Neural progenitor cell (in vitro differentiated cells): ENCODE data around the gene CFAP54. TPM values are rescaled to one million over a fixed set of nuclear protein-coding genes. Genes with fewer than 3 reads are reported as not detected.
A peak's percentile ranks its signal among the peaks of the same experiment; 100 is the strongest.

Experiments
- DNase-seq: peaks from one replicate; pipeline ENCODE4 v3.0.0-alpha.2; 2016; ENCODE audit warnings: low spot score
- H2AFZ ChIP-seq: fragments of 200-600 bp; sonication (generic); replicated peaks from 2 replicates; pipeline ENCODE4 v1.6.1; 2016; ENCODE audit warnings: antibody characterized with exemption
- H3F3A ChIP-seq: fragments of 200-600 bp; sonication (generic); 2 replicates; pipeline ENCODE4 v1.6.1; 2016; ENCODE audit warnings: antibody characterized with exemption, low read depth
- H3K27ac ChIP-seq: fragments of 200-600 bp; sonication (generic); 2 replicates; pipeline ENCODE4 v1.5.1; 2016; ENCODE audit warnings: mild to moderate bottlenecking
- H3K27me3 ChIP-seq: fragments of 200-600 bp; sonication (generic); 2 replicates; pipeline ENCODE4 v1.6.1; 2016; ENCODE audit warnings: mild to moderate bottlenecking, moderate library complexity
- H3K36me3 ChIP-seq: fragments of 200-600 bp; sonication (generic); 2 replicates; pipeline ENCODE4 v1.5.1; 2016
- H3K4me1 ChIP-seq: fragments of 200-600 bp; sonication (generic); 2 replicates; pipeline ENCODE4 v1.6.1; 2016; ENCODE audit warnings: mixed run types
- H3K4me2 ChIP-seq: fragments of 200-600 bp; sonication (generic); 2 replicates; pipeline ENCODE4 v1.6.1; 2016
- H3K4me3 ChIP-seq: fragments of 200-600 bp; sonication (generic); 2 replicates; pipeline ENCODE4 v1.5.1; 2016
- H3K79me2 ChIP-seq: fragments of 200-600 bp; sonication (generic); 2 replicates; pipeline ENCODE4 v1.6.1; 2016; ENCODE audit warnings: low read depth
- H3K9ac ChIP-seq: fragments of 200-600 bp; sonication (generic); 2 replicates; pipeline ENCODE4 v1.6.1; 2016
- H3K9me3 ChIP-seq: fragments of 200-600 bp; sonication (generic); 2 replicates; pipeline ENCODE4 v1.5.1; 2016; ENCODE audit warnings: low read depth
- H4K20me1 ChIP-seq: fragments of 200-600 bp; sonication (generic); 2 replicates; pipeline ENCODE4 v1.6.1; 2016; ENCODE audit warnings: low read depth
- H3K27ac Mint-ChIP-seq: 3 replicates; pipeline ENCODE4 v1.8.0; 2021; ENCODE audit warnings: mixed read lengths
- H3K27me3 Mint-ChIP-seq: 2 replicates; pipeline ENCODE4 v1.8.0; 2022; ENCODE audit warnings: low read depth, mild to moderate bottlenecking, inconsistent platforms, moderate library complexity, mixed read lengths; ENCODE audit not compliant: insufficient read depth
- H3K36me3 Mint-ChIP-seq: 3 replicates; pipeline ENCODE4 v1.8.0; 2021; ENCODE audit warnings: mixed read lengths
- H3K4me1 Mint-ChIP-seq: 3 replicates; pipeline ENCODE4 v1.8.0; 2021; ENCODE audit warnings: mixed read lengths
- H3K4me3 Mint-ChIP-seq: 3 replicates; pipeline ENCODE4 v1.8.0; 2021; ENCODE audit warnings: mild to moderate bottlenecking, moderate library complexity, mixed read lengths
- H3K9me3 Mint-ChIP-seq: 3 replicates; pipeline ENCODE4 v1.8.0; 2020; ENCODE audit warnings: mixed read lengths
- CTCF ChIP-seq: fragments of 200-600 bp; sonication (generic); IDR thresholded peaks from 2 replicates; pipeline ENCODE4 v1.5.1; 2017; ENCODE audit warnings: antibody characterized with exemption, mild to moderate bottlenecking
- EZH2 ChIP-seq: fragments of 200-600 bp; sonication (generic); IDR thresholded peaks from 2 replicates; pipeline ENCODE4 v1.6.1; 2017; ENCODE audit warnings: antibody characterized with exemption, mild to moderate bottlenecking, moderate library complexity
- EZH2phosphoT487 ChIP-seq: fragments of 200-600 bp; sonication (generic); IDR thresholded peaks from 2 replicates; pipeline ENCODE4 v1.6.1; 2017; ENCODE audit warnings: antibody characterized with exemption
- total RNA-seq: library from RNA; depleted of rRNA; stranded (reverse); fragments of >200 nt; gene quantifications from 2 replicates; pipeline ENCODE4 v1.2.3, GENCODE V29; 2015; ENCODE audit warnings: low replicate concordance

The CFAP54 gene
- total RNA-seq, result 1.6 and 4.2 TPM in 2 replicates

GRCh38 chr12:96489392-96490056 lies at the start of gene CFAP54:
CFAP54 (plus strand) TSS chr12:96489577; CDS start chr12:96489610, 33 bp downstream.
- Mint-ChIP-seq H3K27ac (peak within 1 kb of the TSS; percentile 97), H3K4me1 (peaks cover 18% of the 10 kb centered on the region), H3K4me3 (peak within 1 kb of the TSS; percentile 94), H3K27me3 (peaks cover 4% of the 10 kb centered on the region), H3K36me3 (peaks cover 3% of the 10 kb centered on the region), H3K9me3 (no peaks in the 10 kb centered on the region)
- Histone ChIP-seq H2AFZ (peak within 1 kb of the TSS; percentile 100), H3K27me3 (peaks cover 19% of the 10 kb centered on the region), H3K36me3 (no peaks in the 10 kb centered on the region), H3K9me3 (no peaks in the 10 kb centered on the region), H4K20me1 (no peaks in the 10 kb centered on the region), H3K4me3 (peak within 1 kb of the TSS; percentile 85), H3K4me2 (peak within 1 kb of the TSS; percentile 92), H3K9ac (peak within 1 kb of the TSS; percentile 3), H3K4me1 (no peaks in the 10 kb centered on the region), H3K79me2 (no peaks in the 10 kb centered on the region), H3K27ac (no peak within 1 kb of the TSS), H3F3A (no peaks in the 10 kb centered on the region)
- no peak for TF ChIP-seq EZH2
- peak; percentile 86 for TF ChIP-seq CTCF
- peak; percentile 99 for DNase-seq

GRCh38 chr12:96441816-96442215 lies 47.6 kb upstream of the CFAP54 start:
- DNase-seq, result no peak
- Mint-ChIP-seq H3K4me3 (no peak overlapping the region), H3K9me3 (no peaks in the 10 kb centered on the region), H3K4me1 (peaks cover 3% of the 10 kb centered on the region), H3K27me3 (peaks cover 4% of the 10 kb centered on the region), H3K36me3 (no peaks in the 10 kb centered on the region), H3K27ac (no peak overlapping the region)
- H3K4me2 ChIP-seq, result no peak overlapping the region
- no peaks in the 10 kb centered on the region for H3K27me3 ChIP-seq
- no peak overlapping the region for H3K27ac ChIP-seq
- H3K4me3 ChIP-seq, result no peak overlapping the region
- H2AFZ ChIP-seq, result no peak overlapping the region
- no peaks in the 10 kb centered on the region for H4K20me1 ChIP-seq
- H3K36me3 ChIP-seq, result no peaks in the 10 kb centered on the region
- no peaks in the 10 kb centered on the region for H3K4me1 ChIP-seq
- TF ChIP-seq EZH2phosphoT487 (no peak), CTCF (no peak), EZH2 (no peak)
- no peaks in the 10 kb centered on the region for H3F3A ChIP-seq
- H3K9me3 ChIP-seq, result no peaks in the 10 kb centered on the region
- H3K79me2 ChIP-seq, result no peaks in the 10 kb centered on the region
- no peak overlapping the region for H3K9ac ChIP-seq

GRCh38 chr12:96442906-96443305 lies 46.5 kb upstream of the CFAP54 start:
- H3K27me3 Mint-ChIP-seq, result peaks cover 4% of the 10 kb centered on the region
- no peaks in the 10 kb centered on the region for H3K79me2 ChIP-seq
- no peaks in the 10 kb centered on the region for H3F3A ChIP-seq
- no peaks in the 10 kb centered on the region for H3K9me3 ChIP-seq
- H3K27ac ChIP-seq, result no peak overlapping the region
- no peaks in the 10 kb centered on the region for H3K9me3 Mint-ChIP-seq
- H3K4me2 ChIP-seq, result no peak overlapping the region
- no peak overlapping the region for H3K4me3 Mint-ChIP-seq
- no peak for DNase-seq
- no peaks in the 10 kb centered on the region for H3K27me3 ChIP-seq
- H3K36me3 ChIP-seq, result no peaks in the 10 kb centered on the region
- H3K4me1 ChIP-seq, result no peaks in the 10 kb centered on the region
- no peak overlapping the region for H2AFZ ChIP-seq
- H3K4me1 Mint-ChIP-seq, result peaks cover 3% of the 10 kb centered on the region
- H3K4me3 ChIP-seq, result no peak overlapping the region
- H3K36me3 Mint-ChIP-seq, result no peaks in the 10 kb centered on the region
- peak overlapping the region; percentile 70 for H3K27ac Mint-ChIP-seq
- TF ChIP-seq CTCF (no peak), EZH2phosphoT487 (no peak), EZH2 (no peak)
- no peak overlapping the region for H3K9ac ChIP-seq
- no peaks in the 10 kb centered on the region for H4K20me1 ChIP-seq
